HUES6 (cell line): Measurements from ENCODE around the gene MEF2C.

Experiments
- H3K27ac ChIP-seq: 2 replicates; pipeline ENCODE4 v1.7.0; 2013; ENCODE audit warnings: low read depth, mild to moderate bottlenecking, low read length, inconsistent platforms
- H3K27me3 ChIP-seq: 2 replicates; pipeline ENCODE4 v1.6.1; 2013; ENCODE audit warnings: low read length; ENCODE audit not compliant: control insufficient read depth, insufficient read depth
- H3K36me3 ChIP-seq: 2 replicates; pipeline ENCODE4 v1.6.1; 2013; ENCODE audit warnings: low read length; ENCODE audit not compliant: control insufficient read depth, insufficient read depth
- H3K4me1 ChIP-seq: 2 replicates; pipeline ENCODE4 v1.6.1; 2013; ENCODE audit warnings: low read length; ENCODE audit not compliant: control insufficient read depth, insufficient read depth
- H3K4me3 ChIP-seq: 2 replicates; pipeline ENCODE4 v1.5.1; 2013; ENCODE audit warnings: low read depth, low read length
- H3K9ac ChIP-seq: one replicate; pipeline ENCODE4 v1.6.1; 2013; ENCODE audit warnings: mild to moderate bottlenecking, low read length
- H3K9me3 ChIP-seq: 2 replicates; pipeline ENCODE4 v1.6.1; 2013; ENCODE audit warnings: low read depth, low read length; ENCODE audit not compliant: control insufficient read depth, insufficient read depth

Gene MEF2C

GRCh38 chr5:88827997-88828396 lies 55.0 kb downstream of the MEF2C start:
- H3K27me3 ChIP-seq, result no peaks in the 10 kb centered on the region
- H3K27ac ChIP-seq, result no peak overlapping the region
- H3K4me1 ChIP-seq, result peaks cover 9% of the 10 kb centered on the region; the same call in 1 of the 2 replicates
- H3K9ac ChIP-seq, result no peak overlapping the region
- no peaks in the 10 kb centered on the region for H3K36me3 ChIP-seq
- no peaks in the 10 kb centered on the region for H3K9me3 ChIP-seq
- H3K4me3 ChIP-seq, result no peak overlapping the region

GRCh38 chr5:88826646-88827585 lies 56.1 kb downstream of the MEF2C start:
- H3K27me3 ChIP-seq, result no peaks in the 10 kb centered on the region
- no peak overlapping the region for H3K4me3 ChIP-seq
- peaks cover 9% of the 10 kb centered on the region; the same call in 1 of the 2 replicates for H3K4me1 ChIP-seq
- no peaks in the 10 kb centered on the region for H3K36me3 ChIP-seq
- H3K9ac ChIP-seq, result no peak overlapping the region
- no peak overlapping the region for H3K27ac ChIP-seq
- no peaks in the 10 kb centered on the region for H3K9me3 ChIP-seq

- Histone ChIP-seq H3K4me3 (no peak overlapping the region), H3K36me3 (no peaks in the 10 kb centered on the region), H3K9me3 (no peaks in the 10 kb centered on the region), H3K27ac (no peak overlapping the region), H3K4me1 (peaks cover 9% of the 10 kb centered on the region; the same call in 1 of the 2 replicates), H3K27me3 (no peaks in the 10 kb centered on the region), H3K9ac (no peak overlapping the region)
Measured at GRCh38 chr5:88825584-88826315, 57.2 kb downstream of the MEF2C start.

GRCh38 chr5:88824892-88825583 lies 57.9 kb downstream of the MEF2C start:
- Histone ChIP-seq H3K9ac (no peak overlapping the region), H3K9me3 (no peaks in the 10 kb centered on the region)

GRCh38 chr5:88824141-88824540 lies 58.8 kb downstream of the MEF2C start:
- Histone ChIP-seq H3K27me3 (no peaks in the 10 kb centered on the region), H3K4me3 (no peak overlapping the region), H3K9me3 (no peaks in the 10 kb centered on the region), H3K27ac (no peak overlapping the region), H3K9ac (no peak overlapping the region), H3K36me3 (no peaks in the 10 kb centered on the region), H3K4me1 (peaks cover 15% of the 10 kb centered on the region)

More at GRCh38 chr5:88824892-88825583, 57.9 kb downstream of the MEF2C start:
- Histone ChIP-seq H3K27ac (no peak overlapping the region), H3K4me1 (peaks cover 9% of the 10 kb centered on the region; the same call in 1 of the 2 replicates), H3K27me3 (no peaks in the 10 kb centered on the region), H3K36me3 (no peaks in the 10 kb centered on the region), H3K4me3 (no peak overlapping the region)

GRCh38 chr5:88823201-88823600 lies 59.8 kb downstream of the MEF2C start:
- H3K9ac ChIP-seq, result no peak overlapping the region
- H3K4me1 ChIP-seq, result peaks cover 16% of the 10 kb centered on the region
- H3K27ac ChIP-seq, result no peak overlapping the region
- no peaks in the 10 kb centered on the region for H3K9me3 ChIP-seq
- no peaks in the 10 kb centered on the region for H3K27me3 ChIP-seq
- no peaks in the 10 kb centered on the region for H3K36me3 ChIP-seq
- H3K4me3 ChIP-seq, result no peak overlapping the region

GRCh38 chr5:88821161-88821560 lies 61.8 kb downstream of the MEF2C start:
- Histone ChIP-seq H3K36me3 (no peaks in the 10 kb centered on the region), H3K4me1 (peaks cover 12% of the 10 kb centered on the region), H3K4me3 (no peak overlapping the region)

GRCh38 chr5:88820581-88820980 lies 62.4 kb downstream of the MEF2C start:
- H3K27ac ChIP-seq, result no peak overlapping the region
- H3K36me3 ChIP-seq, result no peaks in the 10 kb centered on the region
- no peak overlapping the region for H3K9ac ChIP-seq
- H3K27me3 ChIP-seq, result no peaks in the 10 kb centered on the region
- no peaks in the 10 kb centered on the region for H3K9me3 ChIP-seq
- peaks cover 15% of the 10 kb centered on the region for H3K4me1 ChIP-seq
- H3K4me3 ChIP-seq, result no peak overlapping the region

More at GRCh38 chr5:88821161-88821560, 61.8 kb downstream of the MEF2C start:
- Histone ChIP-seq H3K9me3 (no peaks in the 10 kb centered on the region), H3K9ac (no peak overlapping the region), H3K27me3 (no peaks in the 10 kb centered on the region), H3K27ac (no peak overlapping the region)

- H3K4me3 ChIP-seq, result no peak overlapping the region
- no peaks in the 10 kb centered on the region for H3K27me3 ChIP-seq
- no peak overlapping the region for H3K27ac ChIP-seq
Measured at GRCh38 chr5:88819301-88819999, 63.5 kb downstream of the MEF2C start.

GRCh38 chr5:88818296-88818695 lies 64.7 kb downstream of the MEF2C start:
- Histone ChIP-seq H3K36me3 (no peaks in the 10 kb centered on the region), H3K9ac (no peak overlapping the region), H3K27me3 (no peaks in the 10 kb centered on the region), H3K9me3 (no peaks in the 10 kb centered on the region), H3K27ac (no peak overlapping the region), H3K4me3 (no peak overlapping the region), H3K4me1 (peaks cover 33% of the 10 kb centered on the region)

More at GRCh38 chr5:88819301-88819999, 63.5 kb downstream of the MEF2C start:
- Histone ChIP-seq H3K36me3 (no peaks in the 10 kb centered on the region), H3K4me1 (peaks cover 25% of the 10 kb centered on the region), H3K9ac (no peak overlapping the region), H3K9me3 (no peaks in the 10 kb centered on the region)
